GM12878 (cell line): ENCODE measurements around the gene TMED7. TPM values are rescaled to one million over a fixed set of nuclear protein-coding genes. Genes with fewer than 3 reads are reported as not detected.

Source experiments
- ATAC-seq: fragments of 200-7000 bp; cut with Tn5 transposase; 3 replicates; pipeline ENCODE4 v1.9.1; 2020; ENCODE audit warnings: mild to moderate bottlenecking, moderate library complexity
- BruUV-seq: library from RNA; stranded (reverse); fragments of 400-500 nt; replicated peaks from 2 replicates; lab custom pipeline; 2021; lab: Mats Ljungman, UMichigan
- CTCF ChIA-PET: fragments of 300-600 bp; sonication (Branson Sonifier 250); formaldehyde crosslinking; extraction: SDS; loops from one replicate; lab custom pipeline; 2021; ENCODE audit warnings: inconsistent platforms; lab: Yijun Ruan, JAX
- POLR2A ChIA-PET: fragments of 350-600 bp; formaldehyde crosslinking; extraction: SDS; loops from one replicate; lab custom pipeline; 2021; ENCODE audit warnings: inconsistent platforms; lab: Charles Lee
- RAD21 ChIA-PET: fragments of 300-600 bp; sonication (Branson Sonifier 250); formaldehyde crosslinking; loops from one replicate; lab custom pipeline; 2023; ENCODE audit warnings: antibody characterized with exemption; ENCODE audit not compliant: unreplicated experiment; lab: Charles Lee
- SMC1A ChIA-PET: fragments of 300-600 bp; sonication (Branson Sonifier 250); formaldehyde crosslinking; loops from one replicate; lab custom pipeline; 2023; ENCODE audit not compliant: unreplicated experiment, uncharacterized antibody; lab: Charles Lee
- DNase-seq: peaks from one replicate; pipeline ENCODE4 v3.0.0-alpha.2; 2011; ENCODE audit warnings: low read depth, low spot score
- FAIRE-seq: peaks from 3 replicates; lab custom pipeline; 2011; peaks lifted over from hg19 to GRCh38; lab: Jason Lieb, UNC
- H2AFZ ChIP-seq: 2 replicates; pipeline ENCODE4 v1.6.0; 2011; ENCODE audit warnings: low read depth, low read length, control low read depth; ENCODE audit not compliant: control insufficient read depth
- H3K27ac ChIP-seq: 2 replicates; pipeline ENCODE4 v1.5.1; 2011; ENCODE audit warnings: control low read depth; ENCODE audit not compliant: control insufficient read depth, insufficient read depth
- H3K27me3 ChIP-seq, 2 experiments: replicated peaks in 1 of 2; 2 replicates each; pipeline versions ENCODE4 v1.6.0 to v1.6.1; 2011; ENCODE audit warnings: low read length in 1 of 2; ENCODE audit not compliant: control insufficient read depth in 2 of 2, insufficient read depth in 2 of 2
- H3K36me3 ChIP-seq, 2 experiments: 2 replicates each; pipeline ENCODE4 v1.5.1; 2011; ENCODE audit warnings: low read length in 1 of 2; ENCODE audit not compliant: control insufficient read depth in 2 of 2, insufficient read depth in 2 of 2
- H3K4me1 ChIP-seq: 2 replicates; pipeline ENCODE4 v1.6.1; 2011; ENCODE audit warnings: mild to moderate bottlenecking, low read length, moderate library complexity, mixed read lengths; ENCODE audit not compliant: control insufficient read depth, insufficient read depth
- H3K4me2 ChIP-seq: 2 replicates; pipeline ENCODE4 v1.6.0; 2011; ENCODE audit warnings: control low read depth; ENCODE audit not compliant: control insufficient read depth, insufficient read depth
- H3K4me3 ChIP-seq: fragments of 200-600 bp; sonication (generic); 2 replicates; pipeline ENCODE4 v1.5.1; 2016
- H3K79me2 ChIP-seq: 2 replicates; pipeline ENCODE4 v1.6.0; 2011; ENCODE audit warnings: low read length; ENCODE audit not compliant: control insufficient read depth, insufficient read depth
- H3K9ac ChIP-seq: 2 replicates; pipeline ENCODE4 v1.8.0; 2011; ENCODE audit warnings: low read length, control low read depth, mixed read lengths; ENCODE audit not compliant: control insufficient read depth, insufficient read depth
- H3K9me3 ChIP-seq: replicated peaks from 3 replicates; pipeline ENCODE4 v1.5.1; 2011; ENCODE audit warnings: mild to moderate bottlenecking, low read length; ENCODE audit not compliant: control insufficient read depth, insufficient read depth
- H4K20me1 ChIP-seq: 2 replicates; pipeline ENCODE4 v1.6.0; 2011; ENCODE audit not compliant: control insufficient read depth, insufficient read depth
- BCL3 ChIP-seq: IDR thresholded peaks from 2 replicates; pipeline ENCODE4 v1.6.1; 2011; ENCODE audit warnings: borderline replicate concordance, low read depth, mild to moderate bottlenecking, moderate library complexity, low read length; ENCODE audit not compliant: insufficient read depth, poor library complexity, severe bottlenecking
- BHLHE40 ChIP-seq, 2 experiments: fragments of 450-650 bp in 1 of 2; IDR thresholded peaks; 2 replicates each; pipeline ENCODE4 v1.6.1; 2011 to 2017; ENCODE audit warnings: low read depth in 2 of 2, borderline replicate concordance in 1 of 2, improper control_type of control experiment in 1 of 2, low read length in 1 of 2, mild to moderate bottlenecking in 1 of 2
- CHD2 ChIP-seq: IDR thresholded peaks from 2 replicates; pipeline ENCODE4 v1.6.1; 2011; ENCODE audit warnings: low read depth, low read length, improper control_type of control experiment, borderline replicate concordance
- EZH2 ChIP-seq: IDR thresholded peaks from 2 replicates; pipeline ENCODE4 v1.6.1; 2012; ENCODE audit warnings: low read depth, mild to moderate bottlenecking, control low read depth, inconsistent platforms, low read length, borderline replicate concordance; ENCODE audit not compliant: control insufficient read depth
- HDGF ChIP-seq: fragments of 450-650 bp; IDR thresholded peaks from 2 replicates; pipeline ENCODE4 v1.6.1; 2016; ENCODE audit warnings: antibody characterized with exemption
- NFYA ChIP-seq: IDR thresholded peaks from 2 replicates; pipeline ENCODE4 v1.6.1; 2011; ENCODE audit warnings: low read depth, mild to moderate bottlenecking, low read length, improper control_type of control experiment, borderline replicate concordance
- NR2C1 ChIP-seq: fragments of 450-650 bp; IDR thresholded peaks from 2 replicates; pipeline ENCODE4 v1.6.1; 2017; ENCODE audit warnings: antibody characterized with exemption, mild to moderate bottlenecking, moderate library complexity
- NR2C2 ChIP-seq: IDR thresholded peaks from 2 replicates; pipeline ENCODE4 v1.6.1; 2011; ENCODE audit warnings: borderline replicate concordance, low read depth; ENCODE audit not compliant: control insufficient read depth, insufficient read length
- NRF1 ChIP-seq: conservative IDR thresholded peaks from 2 replicates; pipeline ENCODE4 v1.6.1; 2011; ENCODE audit warnings: mild to moderate bottlenecking, low read depth, low read length, improper control_type of control experiment
- PAX5 ChIP-seq: IDR thresholded peaks from 2 replicates; pipeline ENCODE4 v1.6.1; 2011; ENCODE audit warnings: low read depth, low read length, borderline replicate concordance
- RB1 ChIP-seq: fragments of 450-650 bp; formaldehyde crosslinking; IDR thresholded peaks from 2 replicates; pipeline ENCODE4 v1.6.1; 2017; ENCODE audit warnings: mild to moderate bottlenecking, borderline replicate concordance
- RELA ChIP-seq: fragments of 450-650 bp; IDR thresholded peaks from 2 replicates; pipeline ENCODE4 v1.8.0; 2014; ENCODE audit warnings: borderline replicate concordance; ENCODE audit not compliant: partially characterized antibody
- SREBF1 ChIP-seq: IDR thresholded peaks from 2 replicates; pipeline ENCODE4 v1.6.1; 2012; ENCODE audit warnings: mild to moderate bottlenecking, low read length
- TARDBP ChIP-seq: IDR thresholded peaks from 2 replicates; pipeline ENCODE4 v1.6.1; 2016; ENCODE audit warnings: borderline replicate concordance
- WRNIP1 ChIP-seq: IDR thresholded peaks from 2 replicates; pipeline ENCODE4 v1.6.1; 2011; ENCODE audit warnings: low read depth, low read length, improper control_type of control experiment, borderline replicate concordance
- ZBTB40 ChIP-seq: fragments of 450-650 bp; IDR thresholded peaks from 2 replicates; pipeline ENCODE4 v1.6.1; 2016; ENCODE audit warnings: mild to moderate bottlenecking, moderate library complexity, borderline replicate concordance
- WGBS: methylation state at CpG from one replicate; pipeline ENCODE4 v1.1.6; 2016; ENCODE audit warnings: low lambda C conversion rate; ENCODE audit not compliant: insufficient replicate concordance, insufficient coverage; ENCODE audit errors: missing lambda C conversion rate; 5-methylcytosine and 5-hydroxymethylcytosine counted together
- in situ Hi-C: fragments of 300-500 bp; cut with MboI; formaldehyde crosslinking; loops from 9 replicates; pipeline ENCODE4 v1.14.3; 2018; ENCODE audit warnings: mixed read lengths
- intact Hi-C: fragments of 100-400 bp; cut with micrococcal nuclease; formaldehyde crosslinking; loops from one replicate; pipeline ENCODE4 v1.14.2; 2022; ENCODE audit not compliant: unreplicated experiment
- polyA plus RNA-seq, 11 experiments: library from polyadenylated mRNA; depleted of rRNA in 4 of 11; unstranded in 6 of 11; stranded (reverse) in 5 of 11; fragments of >200 nt; fragmentation: Nextera tagmentation in 4 of 11; fragmentation: Illumina TruSeq in 1 of 11; extraction: Ambion mirVana in 4 of 11; extraction: Trizol in 1 of 11; gene quantifications; 1 replicate in 1 of 11; 2 replicates in 10 of 11; pipeline versions ENCODE4 v1.2.1 to v1.2.3, GENCODE V29; 2011 to 2016; ENCODE audit warnings: inconsistent platforms in 2 of 11, missing spikeins in 2 of 11, low read depth in 1 of 11
- total RNA-seq, 4 experiments: library from RNA; depleted of rRNA in 3 of 4; stranded (reverse); fragments of >200 nt in 3 of 4; fragmentation: Illumina TruSeq in 1 of 4; extraction: Trizol in 1 of 4; gene quantifications; 2 replicates each; pipeline versions ENCODE4 v1.2.1 to v1.2.3, GENCODE V29; 2013 to 2021

TMED7 gene
- total and polyA plus RNA-seq, 10 of the 15 experiments (the other 5 are each of a cell fraction or from before 2014, with no cell fraction given), result 8.0 to 37.3 (median 25.2) TPM

GRCh38 chr5:115671939-115672338, 46.1 kb upstream of the TMED7 start:
- no peak overlapping the region for H3K27ac ChIP-seq
- no TSS peak for BruUV-seq
- RAD21 ChIA-PET, result no interaction called here
- no peaks in the 10 kb centered on the region for H3K4me1 ChIP-seq
- DNase-seq (no peak), FAIRE-seq (no peak), ATAC-seq (no peak)
- no peak overlapping the region for H2AFZ ChIP-seq
- in situ Hi-C loops (no loop called here), intact Hi-C loops (no loop called here)
- H3K36me3 ChIP-seq, result no peaks in the 10 kb centered on the region
- no peak for TF ChIP-seq NRF1
- TF ChIP-seq NR2C2, result no peak
- no peak for TF ChIP-seq CHD2
- TF ChIP-seq RB1, result no peak
- no peak for TF ChIP-seq WRNIP1
- TF ChIP-seq SREBF1, result no peak
- TF ChIP-seq HDGF, result no peak
- TF ChIP-seq NR2C1, result no peak
- no peak for TF ChIP-seq EZH2
- no peak for TF ChIP-seq NFYA
- no peak for TF ChIP-seq PAX5
- no peak for TF ChIP-seq ZBTB40
- TF ChIP-seq RELA, result no peak
- TF ChIP-seq BHLHE40 (IDR thresholded peaks at IDR 0.05; ENCODE audit: borderline replicate concordance in 1 of 2, low read depth in 2 of 2, low read length in 1 of 2), result no peak
- TF ChIP-seq TARDBP, result no peak
- no peak for TF ChIP-seq BCL3
- no peaks in the 10 kb centered on the region for H3K79me2 ChIP-seq
- no peak overlapping the region for H3K4me2 ChIP-seq
- no peaks in the 10 kb centered on the region for H3K9me3 ChIP-seq
- no peaks in the 10 kb centered on the region for H3K27me3 ChIP-seq
- H3K4me3 ChIP-seq, result no peak overlapping the region
- SMC1A ChIA-PET, result no interaction called here
- POLR2A ChIA-PET, result no interaction called here
- CTCF ChIA-PET, result interaction anchor here (2.2 kb wide), 1 partner anchor 13 kb away, joined by 5 read pairs; no protein-coding TSS in a partner anchor
- H4K20me1 ChIP-seq, result no peaks in the 10 kb centered on the region
- WGBS, result 26% methylated on average over 1 of the region's 1 CpG
- no peak overlapping the region for H3K9ac ChIP-seq
